ENCODE results near the gene PDZRN3.

PDZRN3 gene

DNA sequence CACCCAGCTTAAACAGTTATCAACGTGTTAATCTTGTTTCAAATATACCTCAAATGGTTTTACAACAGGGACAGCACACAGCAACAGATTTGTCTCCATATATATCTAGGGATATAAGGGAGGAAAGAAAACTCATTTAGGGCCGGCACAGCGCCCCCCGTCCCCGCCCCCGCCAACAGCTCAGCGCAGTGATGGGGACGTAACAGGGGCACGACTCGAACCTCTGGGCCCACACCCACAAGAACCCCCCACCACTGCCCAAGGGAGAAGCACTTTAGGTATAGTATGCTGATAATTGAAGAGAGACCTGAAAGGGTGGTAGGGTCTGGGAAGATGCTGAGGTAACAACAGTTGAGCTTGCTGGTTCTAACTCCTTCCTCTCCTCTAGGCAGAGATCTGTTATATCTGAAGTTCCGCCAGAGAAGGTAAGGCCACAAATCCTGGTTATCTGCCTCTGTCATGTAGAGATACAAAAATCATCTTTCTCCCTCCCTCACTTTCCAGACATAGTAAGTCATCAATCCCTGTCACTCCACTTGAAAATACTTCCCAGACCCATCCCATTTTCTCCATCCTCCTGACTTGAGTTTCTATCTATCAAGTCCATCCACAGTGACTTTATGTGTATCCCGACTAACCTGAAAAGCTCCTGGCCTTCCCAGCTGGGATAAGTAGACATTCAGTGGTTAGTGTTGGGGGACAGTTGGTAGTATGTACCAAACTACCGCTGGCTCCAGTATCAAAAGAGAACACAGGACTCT is 126.9 kb downstream of the PDZRN3 start:
- Mint-ChIP-seq H3K4me3 (no peak overlapping the region), H3K4me1 (ENCODE audit: low read depth) (no peaks in the 10 kb centered on the region), H3K27ac (no peak overlapping the region), H3K27me3 (peaks cover 21% of the 10 kb centered on the region), H3K9me3 (no peaks in the 10 kb centered on the region), H3K36me3 (ENCODE audit: low read depth) (no peaks in the 10 kb centered on the region)

DNA sequence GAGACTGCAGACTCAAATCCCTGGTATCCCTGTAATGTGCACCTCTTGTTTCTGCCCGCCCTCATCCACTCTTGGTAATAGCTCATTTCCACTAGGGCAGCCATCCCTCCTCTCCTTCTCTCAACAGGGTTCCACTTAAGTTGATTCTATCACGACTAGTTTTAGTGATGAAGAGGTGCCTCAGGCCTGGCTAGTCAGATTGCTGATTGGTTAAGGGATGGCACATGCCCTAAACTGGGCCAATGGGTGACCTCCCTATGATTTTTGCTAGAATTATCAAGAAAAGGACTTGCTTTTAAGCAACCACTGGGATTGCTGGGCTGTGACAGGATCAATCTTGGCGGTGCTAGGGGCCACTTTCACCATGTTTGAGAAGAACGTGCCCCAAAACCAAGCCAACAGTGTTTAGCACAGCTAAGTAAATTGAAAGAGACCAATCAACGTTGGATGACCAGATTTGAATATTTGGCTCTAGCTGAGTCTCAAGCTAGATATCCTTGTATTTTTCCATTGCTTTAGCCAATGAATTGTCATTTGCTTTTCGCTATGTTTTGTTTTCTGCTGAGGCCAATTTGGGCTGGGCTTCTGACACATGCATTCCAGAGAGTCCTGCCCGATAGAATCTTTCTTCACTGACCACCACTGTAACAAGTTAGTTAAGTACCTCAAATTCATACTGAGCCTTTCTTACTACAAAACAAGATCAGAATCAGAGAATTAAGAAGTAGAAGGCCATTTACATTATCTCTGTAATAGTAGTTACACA is 131.0 kb downstream of the PDZRN3 start:
- H3K4me1 Mint-ChIP-seq (ENCODE audit: low read depth): no peaks in the 10 kb centered on the region
- no peak overlapping the region for H3K4me3 Mint-ChIP-seq
- H3K9me3 Mint-ChIP-seq: no peaks in the 10 kb centered on the region
- H3K27ac Mint-ChIP-seq: no peak overlapping the region
- no peaks in the 10 kb centered on the region for H3K36me3 Mint-ChIP-seq (ENCODE audit: low read depth)
- peaks cover 10% of the 10 kb centered on the region for H3K27me3 Mint-ChIP-seq

DNA sequence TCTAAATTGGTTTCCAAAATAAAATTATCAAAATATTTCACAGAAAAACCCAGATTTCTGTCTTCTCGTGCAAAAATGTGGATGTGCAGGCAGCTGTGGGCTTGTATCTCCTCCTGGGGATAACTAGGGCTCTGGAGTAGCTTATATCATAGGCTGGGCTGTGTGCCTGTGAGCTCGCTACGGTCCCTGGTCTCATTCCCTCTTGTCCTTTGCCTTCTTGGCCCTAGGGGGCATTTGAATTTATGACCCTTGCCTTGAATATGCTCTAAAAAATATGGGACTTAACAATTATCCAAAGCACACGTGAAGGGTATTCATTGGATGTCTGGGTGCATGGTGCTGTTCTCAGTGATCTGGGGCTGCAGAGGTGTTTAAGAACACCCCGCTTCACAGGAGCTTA is 132.6 kb downstream of the PDZRN3 start:
- Mint-ChIP-seq H3K36me3 (ENCODE audit: low read depth) (no peaks in the 10 kb centered on the region), H3K9me3 (no peaks in the 10 kb centered on the region), H3K27me3 (peaks cover 6% of the 10 kb centered on the region), H3K27ac (no peak overlapping the region), H3K4me3 (no peak overlapping the region), H3K4me1 (ENCODE audit: low read depth) (no peaks in the 10 kb centered on the region)

DNA sequence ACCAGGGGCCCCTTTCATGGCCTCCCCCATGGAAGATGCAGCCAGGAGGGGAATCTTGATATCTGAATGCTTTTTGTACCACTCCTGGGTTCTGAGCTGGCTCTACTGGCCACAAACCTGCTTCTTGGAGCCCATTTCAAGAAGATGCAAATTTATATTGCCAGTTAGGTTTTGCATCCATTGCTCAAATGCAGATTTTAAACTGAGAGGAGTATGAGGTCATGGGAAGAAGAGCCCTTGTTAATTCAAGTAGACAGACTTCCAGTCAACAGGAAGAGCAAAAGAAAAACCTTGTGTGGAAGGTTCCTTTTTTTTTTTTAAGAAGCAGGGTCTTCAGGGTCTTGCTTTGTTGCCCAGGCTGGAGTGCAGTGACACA is 133.5 kb downstream of the PDZRN3 start:
- no peaks in the 10 kb centered on the region for H3K36me3 Mint-ChIP-seq (ENCODE audit: low read depth)
- H3K4me1 Mint-ChIP-seq (ENCODE audit: low read depth): no peaks in the 10 kb centered on the region
- H3K27ac Mint-ChIP-seq: no peak overlapping the region
- H3K9me3 Mint-ChIP-seq: no peaks in the 10 kb centered on the region
- H3K27me3 Mint-ChIP-seq: peaks cover 6% of the 10 kb centered on the region
- H3K4me3 Mint-ChIP-seq: no peak overlapping the region

DNA sequence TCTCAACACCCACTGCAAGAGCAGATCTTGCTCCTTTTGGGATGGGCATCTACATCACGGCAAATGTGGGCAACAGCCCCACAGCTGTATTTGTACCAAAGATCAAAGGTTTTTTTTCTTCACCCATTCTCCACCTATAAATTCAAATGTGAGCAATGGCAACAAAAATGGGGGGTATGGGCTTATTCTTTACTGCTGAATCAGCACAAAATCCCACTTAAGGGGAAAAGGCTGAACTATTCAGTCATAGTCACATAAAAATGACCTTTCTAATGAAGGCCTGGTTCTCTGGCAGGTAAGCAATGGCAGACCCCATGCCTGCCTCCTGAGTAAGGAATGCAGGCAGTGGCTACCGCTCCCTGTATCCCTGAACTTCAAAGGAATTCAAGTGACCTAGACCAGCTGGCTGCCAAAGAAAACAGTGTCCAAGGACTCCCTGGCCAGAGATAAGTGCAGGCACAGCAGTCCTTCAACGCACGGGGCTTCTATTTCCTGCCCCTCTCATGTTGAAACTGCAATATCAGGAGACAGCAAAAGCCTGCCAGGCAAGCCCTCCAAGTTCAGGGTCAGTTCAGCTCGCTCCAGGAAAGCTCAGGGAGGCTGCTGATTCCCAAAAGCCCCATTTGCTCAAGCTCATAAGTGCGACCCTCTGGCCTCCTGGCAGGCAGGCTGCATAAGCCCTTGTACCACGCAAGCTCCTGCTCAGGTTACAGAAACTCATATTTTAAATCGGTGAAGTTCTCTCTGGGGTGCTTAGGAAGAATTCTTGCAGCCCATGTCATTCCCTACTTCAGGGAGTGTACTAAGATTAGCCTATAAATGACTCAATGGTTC is 134.1 kb downstream of the PDZRN3 start:
- Mint-ChIP-seq H3K9me3 (no peaks in the 10 kb centered on the region), H3K4me3 (no peak overlapping the region), H3K4me1 (ENCODE audit: low read depth) (no peaks in the 10 kb centered on the region), H3K27ac (no peak overlapping the region), H3K27me3 (peaks cover 9% of the 10 kb centered on the region), H3K36me3 (ENCODE audit: low read depth) (no peaks in the 10 kb centered on the region)

DNA sequence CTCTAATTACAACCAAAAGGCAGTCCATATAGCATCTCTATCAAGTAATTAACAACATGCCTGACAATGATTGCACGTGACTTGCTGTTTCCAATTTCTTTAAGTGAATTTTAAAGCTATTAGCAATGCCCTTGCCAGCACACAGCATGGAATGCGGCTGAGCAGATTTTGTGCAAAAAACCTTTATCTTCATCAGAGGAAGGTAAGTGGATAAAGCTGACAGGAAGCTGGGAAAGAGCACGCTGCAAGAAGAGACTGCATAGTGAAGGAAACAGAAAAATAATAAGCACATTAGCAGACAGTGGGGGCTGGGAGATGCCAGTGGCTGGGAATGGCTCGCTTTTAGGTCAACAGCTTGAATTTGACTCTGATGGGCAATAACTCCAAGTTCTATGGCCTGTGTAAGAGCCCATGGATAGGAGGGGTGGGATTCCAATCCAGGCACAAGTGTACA is 138.8 kb downstream of the PDZRN3 start:
- Mint-ChIP-seq H3K27ac (no peak overlapping the region), H3K4me3 (no peak overlapping the region), H3K27me3 (peaks cover 37% of the 10 kb centered on the region), H3K36me3 (ENCODE audit: low read depth) (no peaks in the 10 kb centered on the region), H3K9me3 (no peaks in the 10 kb centered on the region), H3K4me1 (ENCODE audit: low read depth) (no peaks in the 10 kb centered on the region)

DNA sequence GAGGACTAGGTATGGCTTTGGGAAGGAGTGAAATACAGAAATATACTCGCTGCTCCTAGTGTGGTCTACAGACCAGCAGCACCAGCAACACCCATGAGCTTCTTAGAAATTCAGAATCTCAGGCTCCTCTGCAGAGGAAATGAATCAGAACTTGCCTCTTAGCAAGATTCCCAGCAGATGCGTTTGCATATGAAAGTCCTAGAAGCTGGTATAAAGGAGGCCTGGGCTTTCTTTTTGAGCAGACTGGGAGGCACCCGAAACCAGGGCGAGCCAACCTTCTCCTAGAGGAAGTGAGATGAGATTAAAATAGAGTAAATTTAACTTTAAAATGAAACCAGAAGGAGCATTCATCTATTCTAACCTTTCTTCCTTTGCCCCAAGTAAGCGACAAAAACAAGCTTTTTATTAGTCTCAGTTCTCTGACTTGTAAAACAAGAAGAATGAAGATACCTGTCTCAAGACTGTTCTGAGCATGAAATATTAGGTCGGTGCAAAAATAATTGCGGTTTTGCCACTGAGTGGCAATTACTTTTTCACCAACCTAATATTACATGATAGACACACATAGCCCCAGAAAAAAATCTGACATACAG is 140.0 kb downstream of the PDZRN3 start:
- Mint-ChIP-seq H3K36me3 (ENCODE audit: low read depth) (no peaks in the 10 kb centered on the region), H3K4me1 (ENCODE audit: low read depth) (no peaks in the 10 kb centered on the region), H3K9me3 (no peaks in the 10 kb centered on the region), H3K27ac (no peak overlapping the region), H3K4me3 (no peak overlapping the region), H3K27me3 (peaks cover 37% of the 10 kb centered on the region)

DNA sequence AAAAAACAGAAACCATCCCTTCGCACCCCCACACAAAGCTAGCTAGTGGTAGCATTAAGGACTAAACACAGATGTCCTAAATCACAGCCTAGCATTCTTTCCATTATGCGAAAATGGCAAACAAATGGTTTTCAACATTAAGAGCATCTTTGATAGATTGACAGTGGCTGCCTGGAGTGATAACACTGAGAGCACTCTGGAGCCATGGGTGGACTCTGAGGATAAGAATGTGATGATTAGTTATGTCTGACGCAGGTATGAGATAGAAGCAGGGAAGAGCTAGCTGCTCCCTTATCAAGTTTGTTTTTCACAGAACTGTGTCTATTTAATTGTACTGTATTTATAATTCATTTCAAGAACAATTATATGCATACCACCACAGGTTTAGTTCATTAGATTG is 142.9 kb downstream of the PDZRN3 start:
- H3K4me3 Mint-ChIP-seq: no peak overlapping the region
- no peak overlapping the region for H3K27ac Mint-ChIP-seq
- peaks cover 41% of the 10 kb centered on the region for H3K27me3 Mint-ChIP-seq
- H3K4me1 Mint-ChIP-seq (ENCODE audit: low read depth): no peaks in the 10 kb centered on the region
- H3K9me3 Mint-ChIP-seq: peaks cover 3% of the 10 kb centered on the region
- H3K36me3 Mint-ChIP-seq (ENCODE audit: low read depth): no peaks in the 10 kb centered on the region

DNA sequence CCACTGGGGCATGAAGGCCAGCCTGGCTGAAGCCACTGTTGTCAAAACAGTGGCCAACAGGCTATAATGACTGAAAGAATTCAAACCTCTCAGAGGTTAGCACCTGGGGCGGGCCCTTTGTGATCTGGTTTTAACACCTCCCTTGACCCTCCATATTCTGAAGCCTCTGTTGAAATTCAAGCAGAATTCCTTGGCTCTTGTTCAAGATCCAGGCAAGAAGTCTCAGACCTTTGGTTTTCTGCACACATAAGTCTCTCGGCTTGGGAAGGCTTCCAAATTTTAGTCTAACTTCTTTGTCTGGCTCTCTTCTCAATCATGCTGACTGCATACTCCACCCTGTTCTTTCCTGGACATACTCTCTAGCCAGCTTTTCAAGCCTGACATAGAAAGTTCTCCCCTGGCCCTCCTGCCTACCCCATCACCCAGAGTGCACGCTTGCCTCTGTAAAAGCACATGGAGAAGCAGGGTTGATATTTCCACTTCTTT is 144.5 kb downstream of the PDZRN3 start:
- Mint-ChIP-seq H3K4me3 (no peak overlapping the region), H3K36me3 (ENCODE audit: low read depth) (no peaks in the 10 kb centered on the region), H3K27ac (no peak overlapping the region), H3K27me3 (peaks cover 36% of the 10 kb centered on the region), H3K9me3 (peaks cover 7% of the 10 kb centered on the region), H3K4me1 (ENCODE audit: low read depth) (no peaks in the 10 kb centered on the region)

DNA sequence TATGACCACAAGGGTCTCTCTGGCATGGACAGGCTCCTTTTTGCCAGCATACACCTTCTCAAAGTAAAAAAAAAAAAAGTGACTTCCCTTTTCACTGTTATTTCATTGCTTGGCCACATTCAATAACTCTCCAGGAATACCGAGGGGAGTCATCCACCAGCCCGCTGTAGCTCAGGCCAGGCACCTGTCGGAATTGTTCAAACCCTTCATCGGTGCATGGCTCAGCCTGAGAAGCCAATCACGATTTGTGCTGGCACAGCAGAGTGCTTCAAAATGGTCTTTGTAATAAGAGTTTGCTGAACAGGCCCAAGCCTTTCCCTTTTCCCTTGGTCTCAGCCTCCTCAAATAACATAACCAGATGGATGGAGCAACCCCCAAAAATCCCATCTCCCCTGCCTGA is 145.4 kb downstream of the PDZRN3 start:
- Mint-ChIP-seq H3K27me3 (peaks cover 44% of the 10 kb centered on the region), H3K4me3 (no peak overlapping the region), H3K27ac (no peak overlapping the region), H3K9me3 (peaks cover 7% of the 10 kb centered on the region), H3K36me3 (ENCODE audit: low read depth) (no peaks in the 10 kb centered on the region), H3K4me1 (ENCODE audit: low read depth) (no peaks in the 10 kb centered on the region)

DNA sequence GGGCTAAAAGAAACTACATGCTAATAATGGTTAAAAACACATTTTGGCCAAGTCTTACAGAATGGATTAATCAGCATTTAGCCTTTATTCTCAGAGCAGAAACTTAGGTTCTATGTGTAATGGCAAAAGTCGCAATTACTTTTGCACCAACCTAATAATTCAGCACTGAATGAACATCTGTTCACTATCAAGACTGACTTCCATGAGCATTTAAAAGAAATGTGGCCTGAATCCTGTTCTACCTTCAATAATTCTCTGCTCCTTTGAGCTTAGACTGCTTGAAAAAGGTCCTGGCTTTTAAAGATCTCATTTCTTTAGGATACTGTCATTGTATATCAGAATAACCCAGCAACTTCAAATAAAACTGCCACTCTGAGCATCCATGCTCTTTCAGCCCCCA is 145.9 kb downstream of the PDZRN3 start:
- peaks cover 7% of the 10 kb centered on the region for H3K9me3 Mint-ChIP-seq
- H3K27me3 Mint-ChIP-seq: peaks cover 40% of the 10 kb centered on the region
- H3K4me1 Mint-ChIP-seq (ENCODE audit: low read depth): no peaks in the 10 kb centered on the region
- H3K4me3 Mint-ChIP-seq: no peak overlapping the region
- H3K36me3 Mint-ChIP-seq (ENCODE audit: low read depth): no peaks in the 10 kb centered on the region
- no peak overlapping the region for H3K27ac Mint-ChIP-seq

DNA sequence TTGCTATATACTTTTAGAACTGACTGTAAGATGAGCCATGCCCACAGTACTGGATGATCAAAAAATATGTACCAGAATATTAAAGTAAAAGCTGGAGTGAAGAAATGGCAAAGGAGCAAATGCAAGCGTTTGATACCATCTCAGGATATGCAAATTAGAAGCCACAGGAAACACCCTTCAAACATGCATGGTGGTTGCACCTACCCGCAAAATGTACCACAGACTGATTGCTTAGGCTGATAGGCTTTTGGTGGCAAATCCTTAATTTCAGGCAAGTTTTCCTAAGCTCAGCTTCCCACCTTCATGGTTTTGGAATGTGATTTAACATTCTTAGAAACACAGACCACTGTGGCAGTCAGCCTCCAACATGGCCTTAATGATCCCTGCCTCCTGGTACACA is 149.0 kb downstream of the PDZRN3 start:
- Mint-ChIP-seq H3K4me1 (ENCODE audit: low read depth) (no peaks in the 10 kb centered on the region), H3K4me3 (no peak overlapping the region), H3K36me3 (ENCODE audit: low read depth) (no peaks in the 10 kb centered on the region), H3K27me3 (peaks cover 29% of the 10 kb centered on the region), H3K27ac (no peak overlapping the region), H3K9me3 (peaks cover 7% of the 10 kb centered on the region)

DNA sequence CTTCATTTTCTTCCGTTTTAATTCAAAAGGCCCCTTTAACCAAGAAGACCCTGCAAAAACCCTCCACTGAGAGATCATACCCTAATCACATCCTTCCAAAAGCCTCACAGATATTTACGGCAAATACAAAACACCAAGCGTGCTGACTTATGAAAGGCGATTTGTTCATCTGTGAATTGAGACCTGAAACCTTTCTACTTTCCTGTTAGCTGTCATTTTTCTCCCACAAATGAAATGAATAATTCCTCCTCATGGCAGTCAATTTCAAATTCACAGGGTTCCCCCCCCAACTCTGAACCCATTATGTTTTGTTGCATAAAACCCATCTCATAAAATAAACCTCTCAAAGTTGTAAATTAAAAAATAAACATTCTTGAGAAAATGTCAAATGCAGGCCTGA is 149.6 kb downstream of the PDZRN3 start:
- H3K9me3 Mint-ChIP-seq: peaks cover 7% of the 10 kb centered on the region
- no peak overlapping the region for H3K27ac Mint-ChIP-seq
- H3K4me1 Mint-ChIP-seq (ENCODE audit: low read depth): no peaks in the 10 kb centered on the region
- H3K4me3 Mint-ChIP-seq: no peak overlapping the region
- H3K36me3 Mint-ChIP-seq (ENCODE audit: low read depth): no peaks in the 10 kb centered on the region
- H3K27me3 Mint-ChIP-seq: peaks cover 26% of the 10 kb centered on the region

DNA sequence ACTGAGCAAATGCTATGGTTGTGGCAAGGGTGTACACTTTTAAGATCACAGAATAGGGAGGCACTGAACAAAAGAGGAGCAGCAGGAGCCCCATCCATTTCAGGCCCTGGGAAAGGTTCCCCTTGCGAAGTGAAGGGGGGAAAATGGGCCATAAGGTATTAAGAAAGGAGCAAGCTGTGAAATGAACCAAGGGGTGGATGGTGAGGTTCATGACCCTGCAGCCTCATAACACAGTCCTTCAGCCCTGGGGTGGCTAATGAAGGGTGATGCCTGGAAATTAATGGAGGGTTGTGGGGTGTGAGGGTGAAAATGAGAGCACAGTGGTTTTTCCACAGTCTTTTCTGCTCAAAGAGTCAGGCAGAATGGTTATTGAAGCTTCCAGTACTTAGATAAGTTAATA is 150.1 kb downstream of the PDZRN3 start:
- H3K27ac Mint-ChIP-seq: no peak overlapping the region
- H3K4me1 Mint-ChIP-seq (ENCODE audit: low read depth): no peaks in the 10 kb centered on the region
- H3K4me3 Mint-ChIP-seq: no peak overlapping the region
- H3K9me3 Mint-ChIP-seq: peaks cover 7% of the 10 kb centered on the region
- no peaks in the 10 kb centered on the region for H3K36me3 Mint-ChIP-seq (ENCODE audit: low read depth)
- peaks cover 26% of the 10 kb centered on the region for H3K27me3 Mint-ChIP-seq

Data from stimulated activated naive CD8-positive, alpha-beta T cell treated with anti-CD3 and anti-CD28 coated beads, Interleukin-15, Interleukin-2, amounts not matched to agents 100 ng/mL and 50 ng/mL, for 24 hours (primary cell).